Skeletal muscle cell (primary cell): Measurements from ENCODE around the gene DTX2.
"Not testable (repeated sequence)": the region's sequence is repeated elsewhere in the genome, so short reads cannot be mapped to it uniquely, and the experiment has no call there.

Experiments used
- DNase-seq: peaks from one replicate; pipeline ENCODE4 v3.0.0-alpha.2; 2010; ENCODE audit warnings: low read depth
- H3K4me3 ChIP-seq: 2 replicates; pipeline ENCODE4 v1.5.1; 2011; ENCODE audit warnings: low read depth, mild to moderate bottlenecking, control low read depth, low read length, moderate library complexity

The DTX2 gene

GRCh38 chr7:76461464-76462101 is at the start of gene DTX2:
Gene DTX2 (plus strand): TSS chr7:76461709. CDS start chr7:76480510, 18,801 bp downstream.
- H3K4me3 ChIP-seq = peak within 1 kb of the TSS; percentile 46
- not testable (repeated sequence) for DNase-seq

DNA sequence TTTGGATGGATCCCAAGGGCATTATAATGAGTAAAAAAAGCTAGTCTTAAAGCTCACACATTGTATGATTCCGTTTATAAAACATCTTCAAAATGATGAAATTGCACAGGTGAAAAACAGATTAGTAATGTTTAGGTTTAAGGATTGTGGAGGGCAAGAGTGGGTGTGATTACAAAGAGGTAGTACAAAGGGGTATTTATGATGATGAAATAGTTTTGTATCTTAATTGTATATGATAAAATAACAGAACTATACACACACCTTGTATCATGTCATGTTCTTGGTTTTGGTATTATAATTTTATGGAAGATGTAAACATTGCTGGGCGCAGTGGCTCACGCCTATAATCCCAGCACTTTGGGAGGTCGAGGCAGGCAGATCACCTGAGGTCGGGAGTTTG is 49.3 kb upstream of the DTX2 start:
- no peak for DNase-seq

GRCh38 chr7:76417654-76418310 is 43.7 kb upstream of the DTX2 start:
- DNase-seq, H3K4me3 ChIP-seq: not testable (repeated sequence)

More for the DNA sequence above, 49.3 kb upstream of the DTX2 start:
- H3K4me3 ChIP-seq = no peak overlapping the region

GRCh38 chr7:76421097-76421496 is 40.4 kb upstream of the DTX2 start:
- peak; percentile 69 for DNase-seq
- H3K4me3 ChIP-seq = not testable (repeated sequence)

DNA sequence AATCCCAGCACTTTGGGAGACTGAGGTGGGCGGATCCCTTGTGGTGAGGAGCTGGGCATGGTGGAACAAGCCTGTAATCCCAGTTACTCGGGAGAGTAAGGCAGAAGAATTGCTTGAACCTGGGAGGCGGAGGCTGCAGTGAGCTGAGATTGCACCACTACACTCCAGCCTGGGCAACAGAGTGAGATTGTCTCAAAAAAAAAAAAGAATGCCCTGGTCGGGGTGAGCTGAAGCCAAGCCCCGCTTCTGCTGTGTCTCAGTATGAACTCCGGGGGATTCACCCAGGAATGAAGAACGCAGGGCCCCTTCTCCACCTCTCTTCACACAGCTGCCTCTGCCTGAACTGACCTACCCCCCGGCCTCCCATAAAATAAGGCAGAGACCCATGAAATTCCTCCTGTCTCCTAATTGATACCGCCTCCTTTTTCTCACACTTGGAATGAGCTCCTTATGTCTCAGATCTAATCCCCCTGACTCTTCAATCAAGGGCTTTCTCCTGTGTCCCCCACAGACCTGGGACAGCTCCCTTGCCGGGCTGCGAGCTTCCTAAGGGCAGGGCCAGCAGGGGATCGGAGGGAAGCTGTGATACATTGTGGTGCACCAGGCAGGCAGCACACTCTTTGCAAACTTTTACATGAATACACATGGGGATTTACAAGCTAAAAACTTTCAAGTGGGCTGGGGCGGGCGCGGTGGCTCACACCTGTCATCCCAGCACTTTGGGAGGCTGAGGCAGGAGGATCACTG is 37.7 kb upstream of the DTX2 start:
- no peak for DNase-seq
- no peak overlapping the region for H3K4me3 ChIP-seq

DNA sequence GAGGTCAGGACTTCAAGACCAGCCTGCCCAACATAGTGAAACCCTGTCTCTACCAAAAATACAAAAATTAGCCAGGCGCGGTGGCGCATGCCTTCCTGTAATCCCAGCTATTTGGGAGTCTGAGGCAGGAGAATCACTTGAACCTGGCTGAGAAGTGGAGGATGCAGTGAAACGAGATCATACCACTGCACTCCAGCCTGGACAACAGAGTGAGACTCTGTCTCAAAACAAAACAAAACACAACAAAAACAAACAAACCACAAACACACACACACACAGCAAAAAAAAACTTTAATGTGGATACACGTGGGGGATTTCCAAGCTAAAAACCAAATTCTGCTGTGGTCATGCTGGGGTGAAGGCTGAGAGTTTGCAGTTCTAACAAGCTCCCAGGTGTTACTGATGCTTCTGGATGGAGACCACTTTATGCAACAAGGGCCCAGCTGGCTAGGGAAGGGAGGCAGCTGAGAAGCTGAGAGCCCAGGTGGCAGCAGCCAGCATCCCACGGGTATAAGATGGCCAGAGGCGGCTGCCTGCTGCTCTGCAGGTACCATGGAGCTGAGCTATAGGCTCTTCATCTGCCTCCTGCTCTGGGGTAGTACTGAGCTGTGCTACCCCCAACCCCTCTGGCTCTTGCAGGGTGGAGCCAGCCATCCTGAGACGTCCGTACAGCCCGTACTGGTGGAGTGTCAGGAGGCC is 36.9 kb upstream of the DTX2 start, which contains the start of gene ZP3:
Gene ZP3, plus strand, starts transcription at position 538 of the 699 bp plus-strand sequence. Its CDS starts 15 bp downstream, at position 553.
- H3K4me3 ChIP-seq = no peak within 1 kb of the TSS
- no peak for DNase-seq

GRCh38 chr7:76425156-76425555 is 36.4 kb upstream of the DTX2 start:
- DNase-seq = no peak
- no peak overlapping the region for H3K4me3 ChIP-seq

- H3K4me3 ChIP-seq, DNase-seq: not testable (repeated sequence)
Measured at GRCh38 chr7:76425558-76425957, 36.0 kb upstream of the DTX2 start.

GRCh38 chr7:76426246-76426645 is 35.3 kb upstream of the DTX2 start:
- no peak for DNase-seq

GRCh38 chr7:76427635-76428034 is 33.9 kb upstream of the DTX2 start:
- DNase-seq = no peak
- no peak overlapping the region for H3K4me3 ChIP-seq

More at GRCh38 chr7:76426246-76426645, 35.3 kb upstream of the DTX2 start:
- no peak overlapping the region for H3K4me3 ChIP-seq

GRCh38 chr7:76428149-76428823 is 33.2 kb upstream of the DTX2 start:
- no peak overlapping the region for H3K4me3 ChIP-seq
- no peak for DNase-seq

- DNase-seq = peak; percentile 39
- no peak overlapping the region for H3K4me3 ChIP-seq
Measured at GRCh38 chr7:76428868-76429805, 32.4 kb upstream of the DTX2 start.

- no peak overlapping the region for H3K4me3 ChIP-seq
- no peak for DNase-seq
Measured at GRCh38 chr7:76430211-76430610, 31.3 kb upstream of the DTX2 start.

- no peak overlapping the region for H3K4me3 ChIP-seq
- DNase-seq = no peak
Measured at GRCh38 chr7:76430836-76431235, 30.7 kb upstream of the DTX2 start.

DNA sequence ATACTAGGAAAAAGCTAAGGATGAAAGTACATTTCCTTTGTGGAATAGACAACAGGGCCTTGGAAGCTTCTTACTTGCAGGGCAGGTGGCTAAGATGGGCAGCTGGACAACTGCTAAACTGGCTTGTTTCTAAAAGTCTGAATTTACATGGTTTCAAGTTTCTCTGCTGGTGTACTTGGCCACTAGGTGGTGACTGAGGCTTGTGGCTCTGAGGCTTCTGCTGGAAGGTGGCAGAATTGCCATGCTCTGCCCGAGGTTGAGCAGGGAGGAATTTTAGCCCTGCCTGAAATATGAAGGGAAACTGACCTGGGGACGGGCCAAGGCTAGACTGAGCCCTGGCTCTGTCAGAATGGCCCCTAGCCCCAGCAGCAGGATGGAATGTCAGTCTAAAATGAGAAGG is 23.6 kb upstream of the DTX2 start:
- DNase-seq = peak; percentile 35
- not testable (repeated sequence) for H3K4me3 ChIP-seq

GRCh38 chr7:76439120-76439888 is 22.2 kb upstream of the DTX2 start:
- H3K4me3 ChIP-seq, DNase-seq: not testable (repeated sequence)

DNA sequence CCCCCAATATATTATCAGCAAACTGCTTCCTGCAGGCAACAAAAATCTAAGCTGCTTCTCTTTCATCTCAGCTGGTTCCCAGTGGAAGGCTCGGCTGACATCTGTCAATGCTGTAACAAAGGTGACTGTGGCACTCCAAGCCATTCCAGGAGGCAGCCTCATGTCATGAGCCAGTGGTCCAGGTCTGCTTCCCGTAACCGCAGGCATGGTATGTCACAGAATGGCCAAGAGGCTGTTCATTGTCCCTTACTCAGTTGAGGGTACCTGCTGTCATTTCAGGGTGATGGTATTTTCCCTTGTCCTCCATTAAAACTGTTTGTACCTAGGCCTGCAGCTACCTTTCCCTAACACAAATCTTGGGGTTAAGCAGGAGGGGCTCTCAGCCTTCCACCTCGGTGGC is 21.1 kb upstream of the DTX2 start:
- not testable (repeated sequence) for DNase-seq, H3K4me3 ChIP-seq
